Neuronal stem cell (in vitro differentiated cells): ENCODE results near the gene AR.

Experiments
- DNase-seq: peaks from one replicate; pipeline ENCODE4 v3.0.0-alpha.2; 2013; ENCODE audit warnings: low spot score
- H2AFZ ChIP-seq: one replicate; pipeline ENCODE4 v1.6.1; 2013; ENCODE audit warnings: mild to moderate bottlenecking, low read length, inconsistent platforms
- H2AK5ac ChIP-seq: 2 replicates; pipeline ENCODE4 v1.6.1; 2013; ENCODE audit warnings: low read depth, mild to moderate bottlenecking, inconsistent platforms, low read length, moderate library complexity, mixed read lengths
- H2BK120ac ChIP-seq: 2 replicates; pipeline ENCODE4 v1.6.1; 2013; ENCODE audit warnings: low read depth, mild to moderate bottlenecking, inconsistent platforms, low read length, moderate library complexity, mixed read lengths
- H2BK12ac ChIP-seq: one replicate; pipeline ENCODE4 v1.6.1; 2013; ENCODE audit warnings: low read length, inconsistent platforms
- H2BK15ac ChIP-seq: 2 replicates; pipeline ENCODE4 v1.6.1; 2013; ENCODE audit warnings: mild to moderate bottlenecking, low read length, inconsistent platforms, mixed read lengths
- H2BK5ac ChIP-seq: one replicate; pipeline ENCODE4 v1.6.1; 2013; ENCODE audit warnings: inconsistent platforms, mild to moderate bottlenecking, low read length, moderate library complexity
- H3K14ac ChIP-seq: one replicate; pipeline ENCODE4 v1.6.1; 2013; ENCODE audit warnings: low read length, inconsistent platforms
- H3K18ac ChIP-seq: 2 replicates; pipeline ENCODE4 v1.6.1; 2013; ENCODE audit warnings: low read length, inconsistent platforms
- H3K23ac ChIP-seq: 2 replicates; pipeline ENCODE4 v1.6.1; 2013; ENCODE audit warnings: low read depth, mild to moderate bottlenecking, mixed read lengths, low read length, inconsistent platforms; ENCODE audit not compliant: poor library complexity
- H3K27ac ChIP-seq: replicated peaks from 3 replicates; pipeline ENCODE4 v1.5.1; 2013; ENCODE audit warnings: low read length, inconsistent platforms
- H3K27me3 ChIP-seq, 3 experiments: 2 replicates each; pipeline ENCODE4 v1.6.1; 2013; ENCODE audit warnings: low read length in 3 of 3, mild to moderate bottlenecking in 2 of 3, inconsistent platforms in 1 of 3, low read depth in 1 of 3, mixed read lengths in 1 of 3, moderate library complexity in 1 of 3; ENCODE audit not compliant: control insufficient read depth in 3 of 3, insufficient read depth in 3 of 3
- H3K36me3 ChIP-seq, 2 donors: replicated peaks in 1 of 2; 2 replicates each; pipeline ENCODE4 v1.6.1; 2013; ENCODE audit warnings: low read length in 2 of 2; ENCODE audit not compliant: control insufficient read depth in 2 of 2, insufficient read depth in 2 of 2
- H3K4ac ChIP-seq: 2 replicates; pipeline ENCODE4 v1.6.1; 2013; ENCODE audit warnings: inconsistent platforms, mild to moderate bottlenecking, low read length, moderate library complexity
- H3K4me1 ChIP-seq, 2 donors: 1 replicate in 1 of 2; 2 replicates in 1 of 2; pipeline ENCODE4 v1.6.1; 2013; ENCODE audit warnings: low read length in 2 of 2, low read depth in 1 of 2; ENCODE audit not compliant: control insufficient read depth in 2 of 2, insufficient read depth in 1 of 2
- H3K4me2 ChIP-seq: one replicate; pipeline ENCODE4 v1.6.1; 2013; ENCODE audit warnings: mild to moderate bottlenecking, low read length, inconsistent platforms; ENCODE audit not compliant: insufficient read depth, poor library complexity, severe bottlenecking
- H3K4me3 ChIP-seq, 2 donors: 2 replicates each; pipeline ENCODE4 v1.5.1; 2013; ENCODE audit warnings: low read length in 2 of 2, mild to moderate bottlenecking in 2 of 2, inconsistent platforms in 1 of 2, moderate library complexity in 1 of 2
- H3K79me1 ChIP-seq: one replicate; pipeline ENCODE4 v1.6.1; 2013; ENCODE audit warnings: low read depth, mild to moderate bottlenecking, inconsistent platforms, low read length, moderate library complexity
- H3K9ac ChIP-seq: one replicate; pipeline ENCODE4 v1.6.1; 2013; ENCODE audit warnings: mild to moderate bottlenecking, low read depth, low read length, inconsistent platforms; ENCODE audit not compliant: poor library complexity
- H3K9me3 ChIP-seq, 2 donors: replicated peaks in 1 of 2; 2 replicates each; pipeline versions ENCODE3 to v1.6.1; 2013; ENCODE audit warnings: low read length in 2 of 2, mild to moderate bottlenecking in 2 of 2, inconsistent platforms in 1 of 2, low read depth in 1 of 2, mixed read lengths in 1 of 2, moderate library complexity in 1 of 2; ENCODE audit not compliant: control insufficient read depth in 2 of 2, insufficient read depth in 1 of 2
- H4K8ac ChIP-seq: one replicate; pipeline ENCODE4 v1.6.1; 2013; ENCODE audit warnings: low read depth, mild to moderate bottlenecking, inconsistent platforms, low read length, moderate library complexity
- H4K91ac ChIP-seq: one replicate; pipeline ENCODE4 v1.6.1; 2013; ENCODE audit warnings: low read length, low read depth, mild to moderate bottlenecking, inconsistent platforms; ENCODE audit not compliant: poor library complexity
- WGBS, 2 donors: extraction: QIAGEN DNeasy Blood & Tissue Kit; methylation state at CpG; one replicate each; pipeline ENCODE4 v1.1.7; 2013; ENCODE audit warnings: missing lambda C conversion rate in 2 of 2, mixed read lengths in 1 of 2; ENCODE audit not compliant: insufficient read length in 2 of 2, insufficient replicate concordance in 1 of 2; ENCODE audit errors: extremely low coverage in 2 of 2; 5-methylcytosine and 5-hydroxymethylcytosine counted together

The AR gene

GRCh38 chrX:67568769-67569168 is 24.9 kb downstream of the AR start:
- H3K27ac ChIP-seq, result no peak overlapping the region
- H3K79me1 ChIP-seq, result no peaks in the 10 kb centered on the region
- no peak overlapping the region for H3K9ac ChIP-seq
- H3K4me1 ChIP-seq, result peaks cover 0 to 7% of the 10 kb centered on the region in 2 donors
- no peak overlapping the region for H2BK15ac ChIP-seq
- H3K9me3 ChIP-seq, result no peaks in the 10 kb centered on the region
- no peak overlapping the region for H3K18ac ChIP-seq
- H2BK12ac ChIP-seq, result no peak overlapping the region
- DNase-seq, result no peak
- no peak overlapping the region for H2AFZ ChIP-seq
- WGBS, 2 donors, result no CpG with 5 or more reads among the region's 5 CpGs
- no peak overlapping the region for H2AK5ac ChIP-seq
- no peaks in the 10 kb centered on the region for H3K36me3 ChIP-seq
- H3K4me2 ChIP-seq, result no peak overlapping the region
- H3K23ac ChIP-seq, result no peak overlapping the region
- no peak overlapping the region for H3K4ac ChIP-seq
- no peak overlapping the region for H4K91ac ChIP-seq
- no peak overlapping the region for H3K14ac ChIP-seq
- no peak overlapping the region for H4K8ac ChIP-seq
- H3K4me3 ChIP-seq, result no peak overlapping the region
- H2BK120ac ChIP-seq, result no peak overlapping the region
- no peaks in the 10 kb centered on the region for H3K27me3 ChIP-seq
- no peak overlapping the region for H2BK5ac ChIP-seq

- H3K23ac ChIP-seq, result no peak overlapping the region
- no peaks in the 10 kb centered on the region for H3K27me3 ChIP-seq
- no peak for DNase-seq
- H3K27ac ChIP-seq, result no peak overlapping the region
- H3K14ac ChIP-seq, result no peak overlapping the region
- H2BK12ac ChIP-seq, result no peak overlapping the region
- no peak overlapping the region for H2BK15ac ChIP-seq
- H3K4ac ChIP-seq, result no peak overlapping the region
- H2BK120ac ChIP-seq, result no peak overlapping the region
- no peak overlapping the region for H3K4me3 ChIP-seq
- no peak overlapping the region for H2AK5ac ChIP-seq
- peaks cover 0 to 7% of the 10 kb centered on the region in 2 donors for H3K4me1 ChIP-seq
- no peak overlapping the region for H3K9ac ChIP-seq
- H2AFZ ChIP-seq, result no peak overlapping the region
- no peak overlapping the region for H2BK5ac ChIP-seq
- H3K9me3 ChIP-seq, result no peaks in the 10 kb centered on the region
- no peak overlapping the region for H3K4me2 ChIP-seq
- H4K91ac ChIP-seq, result no peak overlapping the region
- no peaks in the 10 kb centered on the region for H3K79me1 ChIP-seq
- H4K8ac ChIP-seq, result no peak overlapping the region
- H3K18ac ChIP-seq, result no peak overlapping the region
- H3K36me3 ChIP-seq, result no peaks in the 10 kb centered on the region
Measured at GRCh38 chrX:67570839-67571238, 27.0 kb downstream of the AR start.

GRCh38 chrX:67574696-67575095 is 30.9 kb downstream of the AR start:
- Histone ChIP-seq H3K4ac (no peak overlapping the region), H2AK5ac (no peak overlapping the region), H3K9me3 (no peaks in the 10 kb centered on the region), H2AFZ (no peak overlapping the region), H4K91ac (no peak overlapping the region), H2BK15ac (no peak overlapping the region), H2BK5ac (no peak overlapping the region), H3K27me3 (no peaks in the 10 kb centered on the region), H3K36me3 (no peaks in the 10 kb centered on the region), H3K4me2 (no peak overlapping the region), H2BK12ac (no peak overlapping the region), H3K4me3 (no peak overlapping the region), H3K23ac (no peak overlapping the region), H3K79me1 (no peaks in the 10 kb centered on the region), H3K4me1 (peaks cover 0 to 2% of the 10 kb centered on the region in 2 donors), H2BK120ac (no peak overlapping the region), H3K14ac (no peak overlapping the region), H3K18ac (no peak overlapping the region), H3K27ac (no peak overlapping the region), H3K9ac (no peak overlapping the region), H4K8ac (no peak overlapping the region)
- no peak for DNase-seq
- no CpG with 5 or more reads among the region's 2 CpGs for WGBS, 2 donors

- Histone ChIP-seq H3K4me1 (no peaks in the 10 kb centered on the region), H3K79me1 (no peaks in the 10 kb centered on the region), H2AFZ (no peak overlapping the region), H3K18ac (no peak overlapping the region), H3K9me3 (no peaks in the 10 kb centered on the region), H4K91ac (no peak overlapping the region), H2AK5ac (no peak overlapping the region), H3K14ac (no peak overlapping the region), H3K4me3 (no peak overlapping the region), H2BK15ac (no peak overlapping the region), H3K23ac (no peak overlapping the region), H2BK12ac (no peak overlapping the region), H3K4ac (no peak overlapping the region), H2BK120ac (no peak overlapping the region), H3K36me3 (no peaks in the 10 kb centered on the region), H3K27ac (no peak overlapping the region), H3K9ac (no peak overlapping the region), H4K8ac (no peak overlapping the region), H3K4me2 (no peak overlapping the region), H2BK5ac (no peak overlapping the region), H3K27me3 (no peaks in the 10 kb centered on the region)
- WGBS, 2 donors, result no CpG with 5 or more reads among the region's 4 CpGs
- DNase-seq, result no peak
Measured at GRCh38 chrX:67582436-67582835, 38.6 kb downstream of the AR start.
